H1 (cell line): ENCODE measurements around the gene OR5H15. TPM values are rescaled to one million over a fixed set of nuclear protein-coding genes. Genes with fewer than 3 reads are reported as not detected.

Experiments used
- CTCF ChIA-PET: fragments of 300-600 bp; sonication (Branson Sonifier 250); formaldehyde crosslinking; loops from one replicate; lab custom pipeline; 2021; ENCODE audit not compliant: partially characterized antibody; lab: Charles Lee
- POLR2A ChIA-PET: fragments of 300-600 bp; sonication (Branson Sonifier 250); formaldehyde crosslinking; loops from one replicate; lab custom pipeline; 2021; ENCODE audit warnings: inconsistent platforms; ENCODE audit not compliant: partially characterized antibody; lab: Charles Lee
- DNase-seq, 2 experiments: peaks; one replicate each; pipeline versions ENCODE4 v3.0.0 to v3.0.0-alpha.2; 2010 to 2022; ENCODE audit warnings: low spot score in 2 of 2, low read depth in 1 of 2, mixed read lengths in 1 of 2
- FAIRE-seq: peaks from 2 replicates; lab custom pipeline; 2011; peaks lifted over from hg19 to GRCh38; lab: Jason Lieb, UNC
- H2AFZ ChIP-seq: 2 replicates; pipeline ENCODE4 v1.8.1; 2012; ENCODE audit warnings: low read length, inconsistent platforms
- H2AK5ac ChIP-seq: 2 replicates; pipeline ENCODE4 v1.6.1; 2013; ENCODE audit warnings: low read depth, low read length
- H2BK120ac ChIP-seq: replicated peaks from 2 replicates; pipeline ENCODE3; 2013; ENCODE audit warnings: low read depth, low read length, inconsistent platforms
- H2BK12ac ChIP-seq: 2 replicates; pipeline ENCODE4 v1.6.1; 2013; ENCODE audit warnings: low read depth, low read length
- H2BK15ac ChIP-seq: 2 replicates; pipeline ENCODE4 v1.6.1; 2013; ENCODE audit warnings: low read length
- H2BK20ac ChIP-seq: 2 replicates; pipeline ENCODE4 v1.6.1; 2013; ENCODE audit warnings: low read length
- H2BK5ac ChIP-seq: 2 replicates; pipeline ENCODE4 v1.6.1; 2013; ENCODE audit warnings: low read depth, low read length
- H3K14ac ChIP-seq: 2 replicates; pipeline ENCODE4 v1.6.1; 2013; ENCODE audit warnings: inconsistent platforms; ENCODE audit not compliant: insufficient read length
- H3K18ac ChIP-seq: 2 replicates; pipeline ENCODE4 v1.6.1; 2013; ENCODE audit warnings: low read length; ENCODE audit errors: extremely low read depth
- H3K23ac ChIP-seq: 2 replicates; pipeline ENCODE4 v1.6.1; 2013; ENCODE audit warnings: inconsistent platforms; ENCODE audit not compliant: insufficient read length
- H3K23me2 ChIP-seq: 2 replicates; pipeline ENCODE4 v1.6.1; 2013; ENCODE audit warnings: low read depth, low read length
- H3K27ac ChIP-seq: 2 replicates; pipeline ENCODE4 v1.6.1; 2011; ENCODE audit warnings: low read depth, low read length, inconsistent platforms
- H3K27me3 ChIP-seq, 4 experiments: replicated peaks in 1 of 4; 1 replicate in 1 of 4; 2 replicates in 3 of 4; pipeline versions ENCODE4 v1.6.1 to v1.8.1; 2011 to 2013; ENCODE audit warnings: low read length in 3 of 4, mild to moderate bottlenecking in 3 of 4, inconsistent platforms in 2 of 4, mixed read lengths in 2 of 4, moderate library complexity in 1 of 4; ENCODE audit not compliant: control insufficient read depth in 3 of 4, insufficient read depth in 3 of 4; ENCODE audit errors: extremely low read depth in 1 of 4
- H3K36me3 ChIP-seq, 4 experiments: 2 replicates each; pipeline versions ENCODE4 v1.6.1 to v1.8.1; 2011 to 2013; ENCODE audit warnings: mild to moderate bottlenecking in 4 of 4, low read length in 3 of 4, moderate library complexity in 2 of 4, control low read depth in 1 of 4, inconsistent platforms in 1 of 4; ENCODE audit not compliant: insufficient read depth in 4 of 4, control insufficient read depth in 2 of 4
- H3K4ac ChIP-seq: replicated peaks from 2 replicates; pipeline ENCODE3; 2013; ENCODE audit warnings: low read length, low read depth, mixed read lengths, inconsistent platforms; ENCODE audit not compliant: insufficient read length
- H3K4me1 ChIP-seq, 4 experiments: replicated peaks in 1 of 4; 1 replicate in 1 of 4; 2 replicates in 3 of 4; pipeline versions ENCODE4 v1.6.1 to v1.8.1; 2011 to 2013; ENCODE audit warnings: low read length in 3 of 4, inconsistent platforms in 2 of 4, mixed read lengths in 1 of 4; ENCODE audit not compliant: insufficient read depth in 4 of 4, control insufficient read depth in 3 of 4
- H3K4me2 ChIP-seq, 2 experiments: 2 replicates each; pipeline versions ENCODE4 v1.6.1 to v1.8.1; 2011 to 2013; ENCODE audit warnings: low read depth in 2 of 2, low read length in 2 of 2, control low read depth in 1 of 2, inconsistent platforms in 1 of 2, mild to moderate bottlenecking in 1 of 2; ENCODE audit not compliant: insufficient read depth in 1 of 2
- H3K4me3 ChIP-seq, 4 experiments: fragments of 200-600, 300-600 bp in 1 of 4; sonication (generic), shearing (Covaris generic), sonication (Bioruptor Twin) in 1 of 4; 2 replicates each; pipeline versions ENCODE4 v1.5.1 to v1.8.1; 2011 to 2016; ENCODE audit warnings: low read length in 4 of 4, low read depth in 3 of 4, control low read depth in 2 of 4, inconsistent platforms in 2 of 4, mild to moderate bottlenecking in 2 of 4, mixed read lengths in 1 of 4, moderate library complexity in 1 of 4; ENCODE audit not compliant: insufficient read depth in 2 of 4; ENCODE audit errors: extremely low read depth in 1 of 4
- H3K56ac ChIP-seq: replicated peaks from 2 replicates; pipeline ENCODE3; 2013; ENCODE audit warnings: low read depth, mild to moderate bottlenecking, mixed read lengths, low read length, inconsistent platforms; ENCODE audit not compliant: insufficient read length
- H3K79me1 ChIP-seq: 2 replicates; pipeline ENCODE4 v1.6.1; 2013; ENCODE audit warnings: low read depth, low read length, control low read depth
- H3K79me2 ChIP-seq, 2 experiments: 2 replicates each; pipeline versions ENCODE4 v1.6.1 to v1.8.1; 2012 to 2013; ENCODE audit warnings: low read length in 2 of 2, mild to moderate bottlenecking in 2 of 2, inconsistent platforms in 1 of 2; ENCODE audit not compliant: insufficient read depth in 2 of 2, control insufficient read depth in 1 of 2
- H3K9ac ChIP-seq, 4 experiments: replicated peaks in 1 of 4; 1 replicate in 1 of 4; 2 replicates in 3 of 4; pipeline versions ENCODE4 v1.6.1 to v1.8.1; 2011 to 2013; ENCODE audit warnings: low read depth in 3 of 4, low read length in 3 of 4, control low read depth in 2 of 4, mild to moderate bottlenecking in 2 of 4, moderate library complexity in 2 of 4, inconsistent platforms in 1 of 4; ENCODE audit errors: extremely low read depth in 1 of 4
- H3K9me3 ChIP-seq, 2 experiments: 2 replicates each; pipeline versions ENCODE4 v1.6.1 to v1.8.1; 2012 to 2013; ENCODE audit warnings: mild to moderate bottlenecking in 2 of 2, moderate library complexity in 2 of 2, control low read depth in 1 of 2, inconsistent platforms in 1 of 2, low read depth in 1 of 2, low read length in 1 of 2, mixed read lengths in 1 of 2; ENCODE audit not compliant: insufficient read depth in 2 of 2
- H4K20me1 ChIP-seq, 2 experiments: replicated peaks in 1 of 2; 2 replicates each; pipeline versions ENCODE3 to v1.8.1; 2011 to 2013; ENCODE audit warnings: inconsistent platforms in 2 of 2, low read length in 2 of 2, mild to moderate bottlenecking in 1 of 2; ENCODE audit not compliant: insufficient read depth in 2 of 2, control insufficient read depth in 1 of 2
- H4K5ac ChIP-seq: 2 replicates; pipeline ENCODE4 v1.6.1; 2013; ENCODE audit warnings: low read length, low read depth, mixed read lengths, inconsistent platforms; ENCODE audit not compliant: insufficient read length
- H4K8ac ChIP-seq: 2 replicates; pipeline ENCODE4 v1.8.0; 2013; ENCODE audit warnings: mild to moderate bottlenecking, moderate library complexity, low read length, inconsistent platforms; ENCODE audit not compliant: insufficient read depth; ENCODE audit errors: extremely low read depth
- H4K91ac ChIP-seq: replicated peaks from 2 replicates; pipeline ENCODE3; 2013; ENCODE audit warnings: low read length, mixed read lengths, inconsistent platforms; ENCODE audit not compliant: insufficient read length
- BRCA1 ChIP-seq: IDR thresholded peaks from 2 replicates; pipeline ENCODE4 v1.6.1; 2012; ENCODE audit warnings: low read depth, low read length, improper control_type of control experiment
- CHD2 ChIP-seq: IDR thresholded peaks from 2 replicates; pipeline ENCODE4 v1.6.1; 2012; ENCODE audit warnings: low read length, improper control_type of control experiment
- GTF2F1 ChIP-seq: IDR thresholded peaks from 2 replicates; pipeline ENCODE4 v1.6.1; 2012; ENCODE audit warnings: low read depth, low read length, improper control_type of control experiment, borderline replicate concordance
- KDM1A ChIP-seq: fragments of 200-600, 300-600 bp; sonication (generic); IDR thresholded peaks from 2 replicates; pipeline ENCODE4 v1.7.1; 2016; ENCODE audit warnings: mild to moderate bottlenecking, low read length, borderline replicate concordance
- RBBP5 ChIP-seq: IDR thresholded peaks from 2 replicates; pipeline ENCODE4 v1.7.1; 2012; ENCODE audit warnings: low read depth, mild to moderate bottlenecking, inconsistent platforms, low read length, moderate library complexity, borderline replicate concordance
- SIN3A ChIP-seq, 2 experiments: IDR thresholded peaks in 1 of 2; conservative IDR thresholded peaks in 1 of 2; 2 replicates each; pipeline ENCODE4 v1.6.1; 2011 to 2012; ENCODE audit warnings: low read length in 2 of 2, improper control_type of control experiment in 1 of 2, low read depth in 1 of 2, mild to moderate bottlenecking in 1 of 2
- SP2 ChIP-seq: IDR thresholded peaks from 2 replicates; pipeline ENCODE4 v1.6.1; 2012; ENCODE audit warnings: mild to moderate bottlenecking, low read length, inconsistent platforms
- SP4 ChIP-seq: IDR thresholded peaks from 2 replicates; pipeline ENCODE4 v1.6.1; 2012; ENCODE audit warnings: low read length, inconsistent platforms
- polyA plus RNA-seq, 7 experiments: library from polyadenylated mRNA; depleted of rRNA in 3 of 7; stranded (reverse) in 5 of 7; unstranded in 2 of 7; fragments of >200 nt in 5 of 7; fragments of 200-250 nt in 2 of 7; gene quantifications; 1 replicate in 5 of 7; 2 replicates in 1 of 7; 4 replicates in 1 of 7; pipeline versions ENCODE4 v1.2.1 to v1.2.3, GENCODE V29; 2011 to 2013; ENCODE audit warnings: missing spikeins in 2 of 7, mixed read lengths in 2 of 7
- total RNA-seq: library from RNA; stranded (reverse); fragmentation: NEBNext Ultra II Directional; extraction: Animal tissue kit (Norgen Biotek cat#: 25700); gene quantifications from 2 replicates; pipeline ENCODE4 v1.2.1, GENCODE V29; 2021

The OR5H15 gene
- total and polyA plus RNA-seq, 2 of the 8 experiments (the other 6 are each of a cell fraction or from before 2014, with no cell fraction given), result not detected

GRCh38 chr3:98140531-98140930 lies 26.0 kb upstream of the OR5H15 start:
- H3K27me3 ChIP-seq, result no peaks in the 10 kb centered on the region
- H3K36me3 ChIP-seq, result no peaks in the 10 kb centered on the region
- H3K18ac ChIP-seq, result no peak overlapping the region
- no peak overlapping the region for H4K91ac ChIP-seq
- no peak overlapping the region for H2BK15ac ChIP-seq
- H2BK5ac ChIP-seq, result no peak overlapping the region
- H3K79me2 ChIP-seq, result no peaks in the 10 kb centered on the region
- H3K56ac ChIP-seq, result no peak overlapping the region
- H4K5ac ChIP-seq, result no peak overlapping the region
- H2BK12ac ChIP-seq, result no peak overlapping the region
- CTCF ChIA-PET, result interaction anchor here (2.7 kb wide), 1 partner anchor 45 kb away, joined by 10 read pairs; no protein-coding TSS in a partner anchor
- no peak overlapping the region for H2AK5ac ChIP-seq
- DNase-seq, result no peak
- no peak overlapping the region for H3K4ac ChIP-seq
- no peak overlapping the region for H2AFZ ChIP-seq
- no peak overlapping the region for H3K23ac ChIP-seq
- POLR2A ChIA-PET, result no interaction called here
- no peaks in the 10 kb centered on the region for H3K79me1 ChIP-seq
- H3K23me2 ChIP-seq, result no peaks in the 10 kb centered on the region; the same call in 1 of the 2 replicates
- no peak overlapping the region for H3K9ac ChIP-seq
- no peak overlapping the region for H2BK120ac ChIP-seq
- no peak overlapping the region for H4K8ac ChIP-seq
- no peaks in the 10 kb centered on the region for H3K9me3 ChIP-seq
- no peak overlapping the region for H3K14ac ChIP-seq
- no peak overlapping the region for H3K4me3 ChIP-seq
- H3K4me1 ChIP-seq, result peaks cover 0 to 5% (median 0%) of the 10 kb centered on the region in 4 experiments; a peak in 1 of 7 replicates
- no peak overlapping the region for H3K4me2 ChIP-seq
- H4K20me1 ChIP-seq, result no peaks in the 10 kb centered on the region
- H2BK20ac ChIP-seq, result no peak overlapping the region
- H3K27ac ChIP-seq, result no peak overlapping the region
- TF ChIP-seq BRCA1, result no peak
- TF ChIP-seq SP4, result no peak
- TF ChIP-seq SIN3A (conservative IDR thresholded peaks at IDR 0.05 in 1 of 2, IDR thresholded peaks at IDR 0.05 in 1 of 2; ENCODE audit: low read depth in 1 of 2, low read length in 2 of 2), result no peak
- no peak for TF ChIP-seq SP2
- no peak for TF ChIP-seq CHD2
- TF ChIP-seq GTF2F1, result no peak
- no peak for TF ChIP-seq RBBP5
- TF ChIP-seq KDM1A, result no peak
- FAIRE-seq, result no peak
